WTC11 (cell line): ENCODE data around the gene KRTAP10-9.

Experiments used
- ESRRA ChIP-seq: sonication (generic); formaldehyde crosslinking; IDR thresholded peaks from 2 replicates; pipeline ENCODE4 v1.8.1; 2022; ENCODE audit warnings: mild to moderate bottlenecking, missing genetic modification reagents, borderline replicate concordance
- FOXP1 ChIP-seq: sonication (generic); formaldehyde crosslinking; IDR thresholded peaks from 2 replicates; pipeline ENCODE4 v1.8.0; 2022; ENCODE audit warnings: missing genetic modification reagents, mild to moderate bottlenecking, moderate library complexity, borderline replicate concordance
- MXD4 ChIP-seq: fragments of 250-450 bp; sonication (Bioruptor Pico); IDR thresholded peaks from 2 replicates; pipeline ENCODE4 v1.8.0; 2021; ENCODE audit warnings: mild to moderate bottlenecking, moderate library complexity, borderline replicate concordance
- NR1H2 ChIP-seq: sonication (generic); formaldehyde crosslinking; IDR thresholded peaks from 2 replicates; pipeline ENCODE4 v1.9.0; 2021; ENCODE audit warnings: mild to moderate bottlenecking, moderate library complexity, missing genetic modification reagents
- SMAD3 ChIP-seq: sonication (generic); formaldehyde crosslinking; IDR thresholded peaks from 2 replicates; pipeline ENCODE4 v1.8.0; 2022; ENCODE audit warnings: missing genetic modification reagents, mild to moderate bottlenecking, borderline replicate concordance
- TCF7 ChIP-seq: sonication (generic); formaldehyde crosslinking; IDR thresholded peaks from 2 replicates; pipeline ENCODE4 v1.8.0; 2022; ENCODE audit warnings: mild to moderate bottlenecking, low read depth, missing genetic modification reagents, moderate library complexity
- TF ChIP-seq, protein P1 (sequence below): fragments of 200-600 bp; IDR thresholded peaks from 2 replicates; pipeline ENCODE4 v1.8.0; 2022; ENCODE audit warnings: antibody characterized with exemption
- TF ChIP-seq, protein P2 (sequence below): sonication (generic); formaldehyde crosslinking; IDR thresholded peaks from 2 replicates; pipeline ENCODE4 v1.8.1; 2022; ENCODE audit warnings: low read depth, missing genetic modification reagents, borderline replicate concordance
- TF ChIP-seq, protein P3 (sequence below): sonication (generic); formaldehyde crosslinking; IDR thresholded peaks from 2 replicates; pipeline ENCODE4 v1.8.0; 2022; ENCODE audit warnings: mild to moderate bottlenecking, missing genetic modification reagents
- TF ChIP-seq, protein P4 (sequence below): sonication (generic); formaldehyde crosslinking; IDR thresholded peaks from 2 replicates; pipeline ENCODE4 v1.8.1; 2023; ENCODE audit warnings: mild to moderate bottlenecking, missing genetic modification reagents, moderate library complexity
- TF ChIP-seq, protein P5 (sequence below): sonication (generic); formaldehyde crosslinking; IDR thresholded peaks from 2 replicates; pipeline ENCODE4 v1.8.1; 2022; ENCODE audit warnings: mild to moderate bottlenecking, missing genetic modification reagents, moderate library complexity, borderline replicate concordance
- TF ChIP-seq, protein P6 (sequence below): fragments of 250-450 bp; sonication (Bioruptor Pico); IDR thresholded peaks from 2 replicates; pipeline ENCODE4 v1.9.0; 2021; ENCODE audit warnings: mild to moderate bottlenecking, borderline replicate concordance

DNA sequence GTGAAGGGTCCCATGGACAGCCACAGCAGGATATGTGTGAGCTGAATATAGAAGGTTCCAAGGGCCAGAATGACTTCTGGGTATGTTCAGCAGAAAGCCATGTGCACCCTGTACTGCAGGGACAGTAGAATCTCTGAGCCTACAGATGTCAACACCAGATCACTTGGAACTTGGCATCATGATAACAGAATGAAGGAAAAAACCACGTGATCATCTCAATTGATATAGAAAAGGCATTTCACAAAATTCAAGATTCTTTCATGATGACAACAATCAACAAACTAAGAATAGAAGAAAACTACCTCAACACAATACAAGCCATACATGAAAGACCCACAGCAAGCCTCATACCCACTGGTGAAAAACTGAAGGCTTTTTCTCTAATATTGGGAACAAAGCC is 40.7 kb downstream of the KRTAP10-9 start:
- TF ChIP-seq FOXP1 (CRISPR knock-in tag), result no peak
- TF ChIP-seq, protein P1, sequence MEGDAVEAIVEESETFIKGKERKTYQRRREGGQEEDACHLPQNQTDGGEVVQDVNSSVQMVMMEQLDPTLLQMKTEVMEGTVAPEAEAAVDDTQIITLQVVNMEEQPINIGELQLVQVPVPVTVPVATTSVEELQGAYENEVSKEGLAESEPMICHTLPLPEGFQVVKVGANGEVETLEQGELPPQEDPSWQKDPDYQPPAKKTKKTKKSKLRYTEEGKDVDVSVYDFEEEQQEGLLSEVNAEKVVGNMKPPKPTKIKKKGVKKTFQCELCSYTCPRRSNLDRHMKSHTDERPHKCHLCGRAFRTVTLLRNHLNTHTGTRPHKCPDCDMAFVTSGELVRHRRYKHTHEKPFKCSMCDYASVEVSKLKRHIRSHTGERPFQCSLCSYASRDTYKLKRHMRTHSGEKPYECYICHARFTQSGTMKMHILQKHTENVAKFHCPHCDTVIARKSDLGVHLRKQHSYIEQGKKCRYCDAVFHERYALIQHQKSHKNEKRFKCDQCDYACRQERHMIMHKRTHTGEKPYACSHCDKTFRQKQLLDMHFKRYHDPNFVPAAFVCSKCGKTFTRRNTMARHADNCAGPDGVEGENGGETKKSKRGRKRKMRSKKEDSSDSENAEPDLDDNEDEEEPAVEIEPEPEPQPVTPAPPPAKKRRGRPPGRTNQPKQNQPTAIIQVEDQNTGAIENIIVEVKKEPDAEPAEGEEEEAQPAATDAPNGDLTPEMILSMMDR, result no peak
- no peak for TF ChIP-seq SMAD3 (CRISPR knock-in tag)
- TF ChIP-seq, protein P2, sequence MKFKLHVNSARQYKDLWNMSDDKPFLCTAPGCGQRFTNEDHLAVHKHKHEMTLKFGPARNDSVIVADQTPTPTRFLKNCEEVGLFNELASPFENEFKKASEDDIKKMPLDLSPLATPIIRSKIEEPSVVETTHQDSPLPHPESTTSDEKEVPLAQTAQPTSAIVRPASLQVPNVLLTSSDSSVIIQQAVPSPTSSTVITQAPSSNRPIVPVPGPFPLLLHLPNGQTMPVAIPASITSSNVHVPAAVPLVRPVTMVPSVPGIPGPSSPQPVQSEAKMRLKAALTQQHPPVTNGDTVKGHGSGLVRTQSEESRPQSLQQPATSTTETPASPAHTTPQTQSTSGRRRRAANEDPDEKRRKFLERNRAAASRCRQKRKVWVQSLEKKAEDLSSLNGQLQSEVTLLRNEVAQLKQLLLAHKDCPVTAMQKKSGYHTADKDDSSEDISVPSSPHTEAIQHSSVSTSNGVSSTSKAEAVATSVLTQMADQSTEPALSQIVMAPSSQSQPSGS (CRISPR knock-in tag), result no peak
- TF ChIP-seq, protein P3, sequence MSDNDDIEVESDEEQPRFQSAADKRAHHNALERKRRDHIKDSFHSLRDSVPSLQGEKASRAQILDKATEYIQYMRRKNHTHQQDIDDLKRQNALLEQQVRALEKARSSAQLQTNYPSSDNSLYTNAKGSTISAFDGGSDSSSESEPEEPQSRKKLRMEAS (CRISPR knock-in tag), result no peak
- no peak for TF ChIP-seq ESRRA (CRISPR knock-in tag)
- TF ChIP-seq TCF7, result no peak
- TF ChIP-seq, protein P4, sequence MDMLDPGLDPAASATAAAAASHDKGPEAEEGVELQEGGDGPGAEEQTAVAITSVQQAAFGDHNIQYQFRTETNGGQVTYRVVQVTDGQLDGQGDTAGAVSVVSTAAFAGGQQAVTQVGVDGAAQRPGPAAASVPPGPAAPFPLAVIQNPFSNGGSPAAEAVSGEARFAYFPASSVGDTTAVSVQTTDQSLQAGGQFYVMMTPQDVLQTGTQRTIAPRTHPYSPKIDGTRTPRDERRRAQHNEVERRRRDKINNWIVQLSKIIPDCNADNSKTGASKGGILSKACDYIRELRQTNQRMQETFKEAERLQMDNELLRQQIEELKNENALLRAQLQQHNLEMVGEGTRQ (CRISPR knock-in tag), result no peak
- TF ChIP-seq, protein P5, sequence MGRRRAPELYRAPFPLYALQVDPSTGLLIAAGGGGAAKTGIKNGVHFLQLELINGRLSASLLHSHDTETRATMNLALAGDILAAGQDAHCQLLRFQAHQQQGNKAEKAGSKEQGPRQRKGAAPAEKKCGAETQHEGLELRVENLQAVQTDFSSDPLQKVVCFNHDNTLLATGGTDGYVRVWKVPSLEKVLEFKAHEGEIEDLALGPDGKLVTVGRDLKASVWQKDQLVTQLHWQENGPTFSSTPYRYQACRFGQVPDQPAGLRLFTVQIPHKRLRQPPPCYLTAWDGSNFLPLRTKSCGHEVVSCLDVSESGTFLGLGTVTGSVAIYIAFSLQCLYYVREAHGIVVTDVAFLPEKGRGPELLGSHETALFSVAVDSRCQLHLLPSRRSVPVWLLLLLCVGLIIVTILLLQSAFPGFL (CRISPR knock-in tag), result no peak
- TF ChIP-seq, protein P6, sequence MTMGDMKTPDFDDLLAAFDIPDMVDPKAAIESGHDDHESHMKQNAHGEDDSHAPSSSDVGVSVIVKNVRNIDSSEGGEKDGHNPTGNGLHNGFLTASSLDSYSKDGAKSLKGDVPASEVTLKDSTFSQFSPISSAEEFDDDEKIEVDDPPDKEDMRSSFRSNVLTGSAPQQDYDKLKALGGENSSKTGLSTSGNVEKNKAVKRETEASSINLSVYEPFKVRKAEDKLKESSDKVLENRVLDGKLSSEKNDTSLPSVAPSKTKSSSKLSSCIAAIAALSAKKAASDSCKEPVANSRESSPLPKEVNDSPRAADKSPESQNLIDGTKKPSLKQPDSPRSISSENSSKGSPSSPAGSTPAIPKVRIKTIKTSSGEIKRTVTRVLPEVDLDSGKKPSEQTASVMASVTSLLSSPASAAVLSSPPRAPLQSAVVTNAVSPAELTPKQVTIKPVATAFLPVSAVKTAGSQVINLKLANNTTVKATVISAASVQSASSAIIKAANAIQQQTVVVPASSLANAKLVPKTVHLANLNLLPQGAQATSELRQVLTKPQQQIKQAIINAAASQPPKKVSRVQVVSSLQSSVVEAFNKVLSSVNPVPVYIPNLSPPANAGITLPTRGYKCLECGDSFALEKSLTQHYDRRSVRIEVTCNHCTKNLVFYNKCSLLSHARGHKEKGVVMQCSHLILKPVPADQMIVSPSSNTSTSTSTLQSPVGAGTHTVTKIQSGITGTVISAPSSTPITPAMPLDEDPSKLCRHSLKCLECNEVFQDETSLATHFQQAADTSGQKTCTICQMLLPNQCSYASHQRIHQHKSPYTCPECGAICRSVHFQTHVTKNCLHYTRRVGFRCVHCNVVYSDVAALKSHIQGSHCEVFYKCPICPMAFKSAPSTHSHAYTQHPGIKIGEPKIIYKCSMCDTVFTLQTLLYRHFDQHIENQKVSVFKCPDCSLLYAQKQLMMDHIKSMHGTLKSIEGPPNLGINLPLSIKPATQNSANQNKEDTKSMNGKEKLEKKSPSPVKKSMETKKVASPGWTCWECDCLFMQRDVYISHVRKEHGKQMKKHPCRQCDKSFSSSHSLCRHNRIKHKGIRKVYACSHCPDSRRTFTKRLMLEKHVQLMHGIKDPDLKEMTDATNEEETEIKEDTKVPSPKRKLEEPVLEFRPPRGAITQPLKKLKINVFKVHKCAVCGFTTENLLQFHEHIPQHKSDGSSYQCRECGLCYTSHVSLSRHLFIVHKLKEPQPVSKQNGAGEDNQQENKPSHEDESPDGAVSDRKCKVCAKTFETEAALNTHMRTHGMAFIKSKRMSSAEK (CRISPR knock-in tag), result no peak
- TF ChIP-seq MXD4 (CRISPR knock-in tag), result no peak
- no peak for TF ChIP-seq NR1H2
